Endothelial cell of umbilical vein (primary cell): ENCODE data around the gene MBD5. TPM values are rescaled to one million over a fixed set of nuclear protein-coding genes. Genes with fewer than 3 reads are reported as not detected.

Source experiments
- BruUV-seq: library from RNA; stranded (reverse); fragments of 400-500 nt; replicated peaks from 2 replicates; lab custom pipeline; 2021; lab: Mats Ljungman, UMichigan
- CTCF ChIA-PET: fragments of 300-600, 350-600 bp; sonication (Branson Sonifier 250); formaldehyde crosslinking; loops from one replicate; lab custom pipeline; 2021; ENCODE audit warnings: antibody characterized with exemption, inconsistent platforms; lab: Charles Lee
- POLR2A ChIA-PET: fragments of 300-600, 350-600 bp; sonication (Branson Sonifier 250); formaldehyde crosslinking; loops from one replicate; lab custom pipeline; 2021; ENCODE audit warnings: antibody characterized with exemption, inconsistent platforms; lab: Charles Lee
- DNase-seq: peaks from one replicate; pipeline ENCODE4 v3.0.0-alpha.2; 2011; ENCODE audit warnings: low read depth, low spot score
- FAIRE-seq: peaks from 2 replicates; lab custom pipeline; 2011; peaks lifted over from hg19 to GRCh38; lab: Jason Lieb, UNC
- H2AFZ ChIP-seq: 2 replicates; pipeline ENCODE4 v1.6.0; 2012; ENCODE audit warnings: low read depth, low read length, control low read depth, inconsistent platforms
- H3K27ac ChIP-seq: 2 replicates; pipeline ENCODE4 v1.5.1; 2011; ENCODE audit warnings: low read depth, mild to moderate bottlenecking, control low read depth, low read length, moderate library complexity; ENCODE audit not compliant: insufficient read depth
- H3K27me3 ChIP-seq, 2 experiments: 2 replicates each; pipeline versions ENCODE4 v1.6.0 to v1.6.1; 2011; ENCODE audit warnings: low read length in 2 of 2, mixed read lengths in 1 of 2; ENCODE audit not compliant: control insufficient read depth in 2 of 2, insufficient read depth in 2 of 2
- H3K36me3 ChIP-seq, 2 experiments: 2 replicates in 1 of 2; 3 replicates in 1 of 2; pipeline ENCODE4 v1.5.1; 2011; ENCODE audit warnings: low read length in 2 of 2, mild to moderate bottlenecking in 1 of 2, moderate library complexity in 1 of 2; ENCODE audit not compliant: control insufficient read depth in 2 of 2, insufficient read depth in 2 of 2; ENCODE audit errors: extremely low read depth in 1 of 2
- H3K4me1 ChIP-seq: 3 replicates; pipeline ENCODE4 v1.5.1; 2011; ENCODE audit warnings: mild to moderate bottlenecking, low read length; ENCODE audit not compliant: control insufficient read depth, insufficient read depth; ENCODE audit errors: extremely low read depth
- H3K4me2 ChIP-seq: 2 replicates; pipeline ENCODE4 v1.6.1; 2011; ENCODE audit warnings: low read length, control low read depth, mixed read lengths; ENCODE audit not compliant: insufficient read depth
- H3K4me3 ChIP-seq, 3 experiments: fragments of 200-600 bp in 1 of 3; sonication (generic), shearing (Covaris generic) in 1 of 3; replicated peaks in 1 of 3; 2 replicates each; pipeline ENCODE4 v1.5.1; 2011 to 2016; ENCODE audit warnings: control low read depth in 3 of 3, low read length in 3 of 3, mild to moderate bottlenecking in 2 of 3, inconsistent platforms in 1 of 3, low read depth in 1 of 3, moderate library complexity in 1 of 3; ENCODE audit not compliant: insufficient read depth in 1 of 3
- H3K79me2 ChIP-seq: 2 replicates; pipeline ENCODE4 v1.6.0; 2012; ENCODE audit warnings: low read length, inconsistent platforms; ENCODE audit not compliant: control insufficient read depth, insufficient read depth
- H3K9ac ChIP-seq: replicated peaks from 2 replicates; pipeline ENCODE3; 2011; ENCODE audit warnings: low read length, control low read depth; ENCODE audit not compliant: insufficient read depth; ENCODE audit errors: extremely low read depth
- H3K9me1 ChIP-seq: replicated peaks from 3 replicates; pipeline ENCODE4 v1.6.0; 2011; ENCODE audit warnings: mild to moderate bottlenecking, low read length; ENCODE audit not compliant: control insufficient read depth, insufficient read depth; ENCODE audit errors: extremely low read depth
- H3K9me3 ChIP-seq: replicated peaks from 2 replicates; pipeline ENCODE4 v1.5.1; 2012; ENCODE audit warnings: low read length, inconsistent platforms; ENCODE audit not compliant: control insufficient read depth, insufficient read depth
- H4K20me1 ChIP-seq: replicated peaks from 2 replicates; pipeline ENCODE3; 2011; ENCODE audit warnings: mild to moderate bottlenecking, low read length; ENCODE audit not compliant: control insufficient read depth, insufficient read depth; ENCODE audit errors: extremely low read depth
- EZH2 ChIP-seq: IDR thresholded peaks from 2 replicates; pipeline ENCODE4 v1.6.1; 2012; ENCODE audit warnings: borderline replicate concordance, low read depth, mild to moderate bottlenecking, moderate library complexity, low read length, inconsistent platforms; ENCODE audit not compliant: severe bottlenecking
- FOS ChIP-seq: IDR thresholded peaks from 2 replicates; pipeline ENCODE4 v1.6.1; 2011; ENCODE audit warnings: mild to moderate bottlenecking, low read length, moderate library complexity, borderline replicate concordance; ENCODE audit not compliant: insufficient read depth
- GATA2 ChIP-seq: IDR thresholded peaks from 2 replicates; pipeline ENCODE4 v1.7.0; 2011; ENCODE audit warnings: low read depth, mild to moderate bottlenecking, moderate library complexity, mixed read lengths, low read length; ENCODE audit not compliant: insufficient read length, insufficient read depth
- JUN ChIP-seq: IDR thresholded peaks from 2 replicates; pipeline ENCODE4 v1.6.1; 2011; ENCODE audit warnings: borderline replicate concordance, low read depth; ENCODE audit not compliant: insufficient read length, insufficient read depth
- MYC ChIP-seq: IDR thresholded peaks from one replicate; pipeline ENCODE4 v1.6.1; 2011; ENCODE audit warnings: mild to moderate bottlenecking, low read depth, low read length
- POLR2A ChIP-seq: IDR thresholded peaks from 2 replicates; pipeline ENCODE4 v1.6.1; 2012; ENCODE audit warnings: low read depth, mild to moderate bottlenecking, control low read depth, low read length
- POLR2AphosphoS5 ChIP-seq: IDR thresholded peaks from 2 replicates; pipeline ENCODE4 v1.6.1; 2012; ENCODE audit warnings: low read depth, mild to moderate bottlenecking, control low read depth, low read length, moderate library complexity; ENCODE audit not compliant: insufficient read depth
- dilution Hi-C: fragments of 300-500 bp; cut with MboI; formaldehyde crosslinking; loops from one replicate; pipeline ENCODE4 v1.15.0; 2019; ENCODE audit warnings: low sequenced_read_pairs; ENCODE audit not compliant: extremely low pct_ligation_motif_present
- intact Hi-C: fragments of 100-400 bp; cut with micrococcal nuclease; formaldehyde crosslinking; loops from one replicate; pipeline ENCODE4 v1.10.0; 2022
- polyA plus RNA-seq, 4 experiments: library from polyadenylated mRNA; depleted of rRNA in 3 of 4; stranded (reverse) in 3 of 4; unstranded in 1 of 4; fragments of >200 nt; gene quantifications; 2 replicates each; pipeline versions ENCODE4 v1.2.1 to v1.2.3, GENCODE V29; 2011 to 2012; ENCODE audit warnings: missing spikeins in 1 of 4
- total RNA-seq: library from RNA; stranded (reverse); gene quantifications from 2 replicates; pipeline ENCODE4 v1.2.3, GENCODE V29; 2021
- TF ChIP-seq, protein P1 (sequence below): IDR thresholded peaks from 2 replicates; pipeline ENCODE4 v1.6.1; 2011; ENCODE audit not compliant: insufficient read depth, insufficient read length
- TF ChIP-seq, protein P2 (sequence below), 2 donors: IDR thresholded peaks; 1 replicate in 1 of 2; 2 replicates in 1 of 2; pipeline ENCODE4 v1.5.1; 2011; ENCODE audit warnings: low read length in 2 of 2, mild to moderate bottlenecking in 2 of 2, moderate library complexity in 2 of 2, control low read depth in 1 of 2, inconsistent platforms in 1 of 2, low read depth in 1 of 2; ENCODE audit not compliant: insufficient read depth in 1 of 2; ENCODE audit errors: extremely low read depth in 1 of 2

Gene MBD5
- total and polyA plus RNA-seq, 2 donors (not counting 3 experiments of a cell fraction or from before 2014, with no cell fraction given), result 11.3 to 37.0 TPM

DNA sequence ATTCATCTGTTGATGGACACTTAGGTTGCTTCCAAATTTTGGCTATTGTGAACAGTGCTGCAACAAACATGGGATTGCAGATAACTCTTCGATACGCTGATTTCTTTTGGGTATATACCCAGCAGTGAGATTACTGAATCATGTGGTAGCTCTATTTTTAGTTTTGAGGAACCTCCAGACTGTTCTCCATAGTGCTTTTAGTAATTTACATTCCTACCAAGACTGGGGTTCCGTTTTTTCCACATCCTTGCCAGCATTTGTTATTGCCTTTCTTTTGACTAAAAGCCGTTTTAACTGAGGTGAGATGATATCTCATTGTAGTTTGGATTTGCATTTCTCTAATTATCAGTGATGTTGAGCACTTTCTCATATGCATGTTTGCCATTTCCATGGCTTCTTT lies 200.3 kb downstream of the MBD5 start:
- DNase-seq (no peak), FAIRE-seq (no peak)
- Histone ChIP-seq H3K9me1 (no peaks in the 10 kb centered on the region), H4K20me1 (no peaks in the 10 kb centered on the region), H2AFZ (no peak overlapping the region), H3K4me1 (no peaks in the 10 kb centered on the region), H3K4me3 (no peak overlapping the region), H3K9me3 (no peaks in the 10 kb centered on the region), H3K9ac (no peak overlapping the region), H3K4me2 (no peak overlapping the region), H3K36me3 (no peaks in the 10 kb centered on the region), H3K79me2 (no peaks in the 10 kb centered on the region), H3K27ac (no peak overlapping the region), H3K27me3 (no peaks in the 10 kb centered on the region)
- ChIA-PET POLR2A (no interaction called here), CTCF (no interaction called here)
- intact Hi-C loops (no loop called here), dilution Hi-C loops (no loop called here)
- TF ChIP-seq GATA2, result no peak
- TF ChIP-seq POLR2AphosphoS5, result no peak
- no peak for TF ChIP-seq JUN
- TF ChIP-seq POLR2A, result no peak
- TF ChIP-seq, protein P1, sequence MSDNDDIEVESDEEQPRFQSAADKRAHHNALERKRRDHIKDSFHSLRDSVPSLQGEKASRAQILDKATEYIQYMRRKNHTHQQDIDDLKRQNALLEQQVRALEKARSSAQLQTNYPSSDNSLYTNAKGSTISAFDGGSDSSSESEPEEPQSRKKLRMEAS, result no peak
- TF ChIP-seq EZH2, result no peak
- TF ChIP-seq MYC, result no peak
- TF ChIP-seq, protein P2, sequence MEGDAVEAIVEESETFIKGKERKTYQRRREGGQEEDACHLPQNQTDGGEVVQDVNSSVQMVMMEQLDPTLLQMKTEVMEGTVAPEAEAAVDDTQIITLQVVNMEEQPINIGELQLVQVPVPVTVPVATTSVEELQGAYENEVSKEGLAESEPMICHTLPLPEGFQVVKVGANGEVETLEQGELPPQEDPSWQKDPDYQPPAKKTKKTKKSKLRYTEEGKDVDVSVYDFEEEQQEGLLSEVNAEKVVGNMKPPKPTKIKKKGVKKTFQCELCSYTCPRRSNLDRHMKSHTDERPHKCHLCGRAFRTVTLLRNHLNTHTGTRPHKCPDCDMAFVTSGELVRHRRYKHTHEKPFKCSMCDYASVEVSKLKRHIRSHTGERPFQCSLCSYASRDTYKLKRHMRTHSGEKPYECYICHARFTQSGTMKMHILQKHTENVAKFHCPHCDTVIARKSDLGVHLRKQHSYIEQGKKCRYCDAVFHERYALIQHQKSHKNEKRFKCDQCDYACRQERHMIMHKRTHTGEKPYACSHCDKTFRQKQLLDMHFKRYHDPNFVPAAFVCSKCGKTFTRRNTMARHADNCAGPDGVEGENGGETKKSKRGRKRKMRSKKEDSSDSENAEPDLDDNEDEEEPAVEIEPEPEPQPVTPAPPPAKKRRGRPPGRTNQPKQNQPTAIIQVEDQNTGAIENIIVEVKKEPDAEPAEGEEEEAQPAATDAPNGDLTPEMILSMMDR (IDR thresholded peaks at IDR 0.05; ENCODE audit: extremely low read depth in 1 of 2, insufficient read depth in 1 of 2, low read depth in 1 of 2, low read length in 2 of 2), result no peak
- no peak for TF ChIP-seq FOS
- no TSS peak for BruUV-seq
